Activated CD4-positive, CD25-positive, alpha-beta regulatory T cell treated with anti-CD3 and anti-CD28 coated beads, Interleukin-2, amount 50 U/mL, for 16 hours (primary cell): ENCODE results near the gene ASB3.
"Not testable (repeated sequence)": the region's sequence is repeated elsewhere in the genome, so short reads cannot be mapped to it uniquely, and the experiment has no call there.

ENCODE experiments used
- DNase-seq: peaks from one replicate; pipeline ENCODE4 v3.0.0-alpha.2; 2020; ENCODE audit warnings: low read depth, low spot score

ASB3 gene

GRCh38 chr2:53740170-53740569 lies 46.6 kb downstream of the ASB3 start:
- no peak for DNase-seq

- no peak for DNase-seq
Measured at GRCh38 chr2:53739032-53739431, 47.7 kb downstream of the ASB3 start.

- DNase-seq: no peak
Measured at GRCh38 chr2:53737091-53737490, 49.7 kb downstream of the ASB3 start.

GRCh38 chr2:53729143-53729762 lies 57.5 kb downstream of the ASB3 start:
- DNase-seq: no peak

GRCh38 chr2:53727921-53728320 lies 58.8 kb downstream of the ASB3 start:
- no peak for DNase-seq

- DNase-seq: no peak
Measured at GRCh38 chr2:53725662-53726061, 61.1 kb downstream of the ASB3 start.

GRCh38 chr2:53724536-53724935 lies 62.2 kb downstream of the ASB3 start:
- DNase-seq: no peak

GRCh38 chr2:53720944-53721343 lies 65.8 kb downstream of the ASB3 start:
- DNase-seq: not testable (repeated sequence)

GRCh38 chr2:53715568-53715967 lies 71.2 kb downstream of the ASB3 start:
- DNase-seq: no peak

- DNase-seq: no peak
Measured at GRCh38 chr2:53711271-53711780, 75.4 kb downstream of the ASB3 start.

- no peak for DNase-seq
Measured at GRCh38 chr2:53708988-53709387, 77.8 kb downstream of the ASB3 start.

- no peak for DNase-seq
Measured at GRCh38 chr2:53701221-53701620, 85.5 kb downstream of the ASB3 start.

- DNase-seq: no peak
Measured at GRCh38 chr2:53697686-53698085, 89.1 kb downstream of the ASB3 start.

GRCh38 chr2:53697092-53697491 lies 89.7 kb downstream of the ASB3 start:
- DNase-seq: no peak

- DNase-seq: no peak
Measured at GRCh38 chr2:53695575-53695974, 91.2 kb downstream of the ASB3 start.

GRCh38 chr2:53694096-53694771 lies 92.5 kb downstream of the ASB3 start:
- no peak for DNase-seq

- no peak for DNase-seq
Measured at GRCh38 chr2:53690876-53691275, 95.9 kb downstream of the ASB3 start.

GRCh38 chr2:53672881-53673522 lies 113.8 kb downstream of the ASB3 start:
- no peak for DNase-seq

GRCh38 chr2:53670331-53670730 lies 116.4 kb downstream of the ASB3 start:
- DNase-seq: no peak

- no peak for DNase-seq
Measured at GRCh38 chr2:53668624-53669026, 118.1 kb downstream of the ASB3 start.

- DNase-seq: not testable (repeated sequence)
Measured at GRCh38 chr2:53667130-53667529, 119.6 kb downstream of the ASB3 start.

GRCh38 chr2:53660886-53661285 lies 125.9 kb downstream of the ASB3 start:
- DNase-seq: no peak

- not testable (repeated sequence) for DNase-seq
Measured at GRCh38 chr2:53658474-53658873, 128.3 kb downstream of the ASB3 start.
